Left ventricle myocardium superior (tissue), 1 donor: ENCODE results near the gene IFNL3. TPM values are rescaled to one million over a fixed set of nuclear protein-coding genes. Genes with fewer than 3 reads are reported as not detected.
"Not testable (repeated sequence)": the region's sequence is repeated elsewhere in the genome, so short reads cannot be mapped to it uniquely, and the experiment has no call there.

Source experiments
- ATAC-seq: fragments of 200-7000 bp; cut with Tn5 transposase; one replicate; pipeline ENCODE4 v1.9.1; 2020; ENCODE audit warnings: mild to moderate bottlenecking, moderate library complexity
- DNase-seq: peaks from one replicate; pipeline ENCODE4 v3.0.0-alpha.2; 2020
- intact Hi-C: fragments of 100-400 bp; cut with micrococcal nuclease; formaldehyde crosslinking; loops from one replicate; pipeline ENCODE4 v1.11.0; 2022
- total RNA-seq: library from RNA; stranded (reverse); fragmentation: NEBNext Ultra II Directional; extraction: Animal tissue kit (Norgen Biotek cat#: 25700); gene quantifications from one replicate; pipeline ENCODE4 v1.2.1, GENCODE V29; 2021
- donor health status: DM: no; HTN: yes; CAD: no; lungs with severe emphysema.

The IFNL3 gene
- total RNA-seq, 1 donor from 2014 or later: not detected

GRCh38 chr19:39254531-39255345 is 9.9 kb upstream of the IFNL3 start:
- ATAC-seq: no peak
- intact Hi-C loops: no loop called here
- DNase-seq: no peak

- no peak for DNase-seq
- intact Hi-C loops: no loop called here
- ATAC-seq: no peak
These were observed 8.8 kb upstream of the IFNL3 start for GRCh38 chr19:39253374-39254149.

GRCh38 chr19:39252458-39252857 is 7.7 kb upstream of the IFNL3 start:
- ATAC-seq (no peak), DNase-seq (no peak)
- intact Hi-C loops: no loop called here

- no peak for DNase-seq
These were observed 7.0 kb upstream of the IFNL3 start for GRCh38 chr19:39251846-39252245.

GRCh38 chr19:39251081-39251480 is 6.3 kb upstream of the IFNL3 start:
- intact Hi-C loops: no loop called here
- ATAC-seq: no peak
- DNase-seq: no peak

More at GRCh38 chr19:39251846-39252245, 7.0 kb upstream of the IFNL3 start:
- intact Hi-C loops: no loop called here
- no peak for ATAC-seq

GRCh38 chr19:39248806-39249205 is 4.0 kb upstream of the IFNL3 start, which contains the start of gene IFNL4:
Gene IFNL4 (minus strand): TSS chr19:39248856.
- no peak for DNase-seq
- ATAC-seq: no peak
- intact Hi-C loops: no loop called here

- intact Hi-C loops: no loop called here
- peak; percentile 61 for ATAC-seq
- DNase-seq: no peak
These were observed 3.2 kb upstream of the IFNL3 start for GRCh38 chr19:39247701-39248664.

- DNase-seq (peak; percentile 48), ATAC-seq (peak; percentile 50)
- intact Hi-C loops: no loop called here
These were observed 2.3 kb upstream of the IFNL3 start for GRCh38 chr19:39246951-39247669.

GRCh38 chr19:39245166-39245565 is 360 bp upstream of the IFNL3 start:
- ATAC-seq, intact Hi-C loops, DNase-seq: not testable (repeated sequence)

- ATAC-seq, intact Hi-C loops, DNase-seq: not testable (repeated sequence)
These were observed 1.1 kb downstream of the IFNL3 start for GRCh38 chr19:39243741-39244140.

GRCh38 chr19:39240421-39240820 is 4.4 kb downstream of the IFNL3 start:
- DNase-seq (no peak), ATAC-seq (no peak)
- intact Hi-C loops: no loop called here

- intact Hi-C loops: no loop called here
- no peak for DNase-seq
- ATAC-seq: no peak
These were observed 5.9 kb downstream of the IFNL3 start for GRCh38 chr19:39238944-39239343.

GRCh38 chr19:39238209-39238608 is 6.6 kb downstream of the IFNL3 start:
- intact Hi-C loops: no loop called here

GRCh38 chr19:39237200-39238184 is 7.3 kb downstream of the IFNL3 start:
- no peak for ATAC-seq

More at GRCh38 chr19:39238209-39238608, 6.6 kb downstream of the IFNL3 start:
- ATAC-seq (no peak), DNase-seq (no peak)

GRCh38 chr19:39236527-39236926 is 8.3 kb downstream of the IFNL3 start:
- intact Hi-C loops: no loop called here
- DNase-seq: no peak

More at GRCh38 chr19:39237200-39238184, 7.3 kb downstream of the IFNL3 start:
- intact Hi-C loops: no loop called here
- peak; percentile 32 for DNase-seq

GRCh38 chr19:39232708-39233107 is 12.1 kb downstream of the IFNL3 start:
- intact Hi-C loops: no loop called here
- DNase-seq: no peak
- no peak for ATAC-seq

More at GRCh38 chr19:39236527-39236926, 8.3 kb downstream of the IFNL3 start:
- ATAC-seq: no peak

GRCh38 chr19:39230096-39230764 is 14.6 kb downstream of the IFNL3 start:
- intact Hi-C loops: no loop called here
- no peak for ATAC-seq
- DNase-seq: no peak
